ENCODE measurements around the gene GRPEL1.

GRCh38 chr4:7062816-7063215 lies 5.0 kb downstream of the GRPEL1 start:
- TF ChIP-seq CTCF (conservative IDR thresholded peaks at IDR 0.05) (no peak), EZH2 (IDR thresholded peaks at IDR 0.05; ENCODE audit: low read depth) (no peak)
